GM13976 (cell line): ENCODE results near the gene NLGN1.

Experiments
- DNase-seq: peaks from one replicate; pipeline ENCODE4 v3.0.0; 2012; ENCODE audit warnings: low spot score
- in situ Hi-C: fragments of 300-500 bp; cut with MboI; formaldehyde crosslinking; loops from one replicate; pipeline ENCODE4 v1.12.0; 2022; ENCODE audit warnings: low sequenced_read_pairs, mixed read lengths, inconsistent platforms; ENCODE audit not compliant: unreplicated experiment
- TF ChIP-seq, protein P1 (sequence below): IDR thresholded peaks from 2 replicates; pipeline ENCODE4 v1.5.1; 2012; ENCODE audit warnings: borderline replicate concordance, mild to moderate bottlenecking; ENCODE audit not compliant: insufficient read depth; ENCODE audit errors: extremely low read depth, missing control alignments, control extremely low read depth

Gene NLGN1

DNA sequence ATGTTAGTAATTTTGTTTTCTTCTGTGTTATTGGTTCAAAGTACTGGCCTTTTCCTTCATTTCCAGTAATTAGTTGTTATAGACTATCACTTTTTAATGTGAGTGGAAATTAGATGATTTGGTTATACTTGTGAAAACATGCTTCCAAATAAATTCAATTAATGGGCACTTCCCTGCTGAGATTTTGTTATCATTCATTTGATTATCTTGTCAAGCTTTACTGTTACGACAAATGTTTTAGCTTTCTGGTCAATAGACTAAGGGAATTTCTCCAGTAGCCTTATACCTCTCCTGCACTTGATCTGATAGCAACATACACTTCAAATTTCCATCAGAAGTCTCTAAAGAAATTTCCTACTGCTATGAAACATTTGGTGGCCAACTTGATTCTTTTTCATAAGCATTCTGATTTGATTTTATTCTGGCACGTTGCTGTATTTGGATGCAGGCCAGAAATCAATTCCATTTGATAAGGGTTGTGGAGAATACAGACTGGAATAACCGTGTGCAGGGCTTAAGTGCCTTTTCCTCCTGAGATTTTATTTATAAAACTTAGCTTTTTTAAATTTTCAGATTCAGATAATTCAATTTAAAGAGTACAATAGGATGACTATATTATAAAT lies 887.8 kb downstream of the NLGN1 start:
- TF ChIP-seq, protein P1, sequence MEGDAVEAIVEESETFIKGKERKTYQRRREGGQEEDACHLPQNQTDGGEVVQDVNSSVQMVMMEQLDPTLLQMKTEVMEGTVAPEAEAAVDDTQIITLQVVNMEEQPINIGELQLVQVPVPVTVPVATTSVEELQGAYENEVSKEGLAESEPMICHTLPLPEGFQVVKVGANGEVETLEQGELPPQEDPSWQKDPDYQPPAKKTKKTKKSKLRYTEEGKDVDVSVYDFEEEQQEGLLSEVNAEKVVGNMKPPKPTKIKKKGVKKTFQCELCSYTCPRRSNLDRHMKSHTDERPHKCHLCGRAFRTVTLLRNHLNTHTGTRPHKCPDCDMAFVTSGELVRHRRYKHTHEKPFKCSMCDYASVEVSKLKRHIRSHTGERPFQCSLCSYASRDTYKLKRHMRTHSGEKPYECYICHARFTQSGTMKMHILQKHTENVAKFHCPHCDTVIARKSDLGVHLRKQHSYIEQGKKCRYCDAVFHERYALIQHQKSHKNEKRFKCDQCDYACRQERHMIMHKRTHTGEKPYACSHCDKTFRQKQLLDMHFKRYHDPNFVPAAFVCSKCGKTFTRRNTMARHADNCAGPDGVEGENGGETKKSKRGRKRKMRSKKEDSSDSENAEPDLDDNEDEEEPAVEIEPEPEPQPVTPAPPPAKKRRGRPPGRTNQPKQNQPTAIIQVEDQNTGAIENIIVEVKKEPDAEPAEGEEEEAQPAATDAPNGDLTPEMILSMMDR = no peak
- no peak for DNase-seq
- in situ Hi-C loops = no loop called here

DNA sequence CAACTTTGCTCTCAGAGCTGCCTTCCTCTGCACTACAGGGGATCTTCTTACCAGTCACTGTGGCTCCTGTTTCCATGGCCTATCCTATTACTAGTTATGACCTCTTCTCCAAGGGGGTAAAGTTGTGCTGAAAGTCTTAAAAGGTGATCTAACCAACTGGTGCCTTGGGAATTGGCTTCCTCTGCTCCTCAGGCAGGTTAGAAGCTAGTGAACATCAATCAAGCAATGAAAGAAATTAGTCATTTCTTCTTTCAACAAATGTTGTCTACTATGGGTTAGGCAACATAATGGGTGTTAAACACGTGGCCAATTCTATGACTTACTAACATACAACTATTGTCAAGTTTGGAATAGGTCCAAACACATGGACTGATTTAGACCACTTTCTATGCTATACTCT lies 890.2 kb downstream of the NLGN1 start:
- no peak for DNase-seq
- TF ChIP-seq, protein P1 = no peak
- in situ Hi-C loops = no loop called here

DNA sequence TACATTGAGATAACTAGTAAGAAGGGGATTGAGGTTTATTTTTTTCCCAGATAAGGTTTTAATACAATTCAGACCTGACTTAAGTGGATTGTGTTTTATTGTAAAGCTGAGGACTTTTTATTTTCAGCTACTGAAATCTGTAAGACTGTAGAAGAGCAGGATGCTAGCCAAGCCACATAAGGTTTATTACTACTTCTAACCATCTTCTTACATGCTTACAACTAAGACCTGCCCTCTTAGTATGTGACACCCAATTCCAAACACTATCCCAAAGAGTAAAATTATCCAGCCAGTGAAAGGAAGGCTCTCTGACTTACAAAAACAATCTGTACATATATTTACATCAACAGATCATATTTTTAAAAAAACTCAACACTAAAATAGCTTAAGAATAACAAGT lies 897.1 kb downstream of the NLGN1 start:
- DNase-seq = no peak
- in situ Hi-C loops = no loop called here
- TF ChIP-seq, protein P1 = no peak

DNA sequence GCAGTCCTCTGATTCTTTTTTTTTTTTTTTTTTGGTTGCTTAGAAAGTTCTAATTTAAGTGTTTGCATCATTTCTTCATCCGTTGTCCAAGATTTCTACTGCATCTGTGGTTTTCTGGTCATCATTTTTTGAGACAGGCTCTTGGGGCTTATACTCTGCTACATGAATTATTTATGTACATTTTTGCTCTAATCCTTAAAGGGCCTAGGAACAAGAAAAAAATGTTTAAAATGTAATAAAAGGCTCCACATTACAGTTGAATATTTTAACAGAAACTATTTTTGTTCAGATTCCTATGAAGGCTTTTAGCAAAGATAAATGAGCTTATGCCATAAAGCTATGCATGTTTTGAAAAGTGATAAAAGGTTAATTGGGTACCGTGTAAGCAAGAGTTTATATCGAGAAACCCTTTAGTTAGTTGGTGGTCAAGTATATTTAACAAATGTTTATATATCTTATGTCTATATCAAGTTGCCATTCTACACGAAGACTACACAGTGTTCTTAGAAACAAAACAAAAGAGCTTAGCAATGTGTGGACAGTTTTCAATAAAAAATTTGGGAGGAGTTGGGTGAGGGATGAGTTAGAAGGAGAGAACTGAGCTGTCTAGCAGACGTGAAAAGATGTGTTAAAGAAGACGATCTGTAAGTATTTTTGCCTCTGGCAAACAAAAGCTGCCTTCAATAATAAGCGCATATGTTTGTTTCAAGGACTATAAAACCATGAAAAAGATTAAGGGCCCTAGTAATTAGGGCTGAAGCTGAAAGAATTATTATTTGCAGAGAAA lies 898.0 kb downstream of the NLGN1 start:
- DNase-seq = no peak
- TF ChIP-seq, protein P1 = no peak
- in situ Hi-C loops = no loop called here

DNA sequence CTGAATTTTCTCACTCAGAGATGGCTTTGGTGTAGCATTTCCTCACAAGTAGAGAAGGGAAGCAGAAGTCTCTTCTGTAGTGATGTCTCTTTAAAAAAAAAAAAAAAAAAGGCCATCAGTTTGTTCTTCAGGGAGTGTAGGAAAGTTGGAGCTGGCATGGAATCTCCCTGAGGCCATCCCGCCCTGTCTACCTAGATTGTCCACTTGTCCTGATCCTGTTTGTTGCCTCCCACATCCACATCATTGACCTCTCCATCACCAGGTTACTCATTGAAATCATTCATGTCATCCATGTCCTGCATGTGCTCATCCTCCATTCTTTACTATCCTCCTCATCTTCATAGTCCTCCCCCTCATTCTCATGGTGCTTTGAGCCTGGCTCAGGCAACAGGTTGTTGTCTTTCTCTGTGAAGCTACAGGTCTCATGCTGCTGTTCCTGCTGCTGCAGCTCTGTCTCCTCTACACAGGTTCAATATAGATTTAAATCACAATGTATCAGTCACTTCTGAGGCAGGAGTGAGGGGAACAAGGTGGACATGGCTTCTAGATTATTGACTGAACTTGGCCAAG lies 905.3 kb downstream of the NLGN1 start:
- TF ChIP-seq, protein P1 = no peak
- in situ Hi-C loops = no loop called here
- no peak for DNase-seq

DNA sequence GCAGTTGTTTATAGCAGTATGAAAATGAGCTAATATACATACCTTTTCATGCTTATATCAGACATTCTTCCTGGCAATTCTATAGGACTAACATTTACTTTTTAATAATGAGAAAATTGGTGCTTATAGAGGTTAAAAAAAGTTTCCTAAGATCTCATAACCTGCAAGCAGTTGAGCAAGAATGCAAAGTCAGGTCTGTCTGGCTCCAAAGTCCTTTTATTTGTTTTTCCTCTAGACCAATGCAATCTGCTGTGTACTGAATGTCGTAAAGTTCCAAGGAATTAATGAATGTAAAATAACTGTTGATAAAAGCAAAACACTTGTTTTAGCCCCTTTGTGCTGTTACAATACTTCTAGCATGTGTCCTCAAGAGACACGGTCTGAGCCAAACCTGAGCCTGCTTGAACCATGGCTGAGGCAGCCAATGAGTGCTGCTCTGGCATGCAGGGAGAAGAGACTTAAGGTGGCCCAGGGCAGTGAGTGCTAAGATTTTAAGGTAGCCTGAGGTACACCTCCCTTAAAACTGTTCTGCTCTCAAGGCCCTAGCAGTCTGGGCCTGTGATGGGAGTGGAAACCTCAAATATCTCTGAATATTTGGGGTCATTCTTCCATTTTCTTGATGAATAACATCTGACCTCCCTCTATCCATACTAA lies 906.5 kb downstream of the NLGN1 start:
- in situ Hi-C loops = no loop called here
- DNase-seq = no peak
- TF ChIP-seq, protein P1 = no peak
